Measurements from ENCODE around the gene ELAVL4. TPM values are rescaled to one million over a fixed set of nuclear protein-coding genes. Genes with fewer than 3 reads are reported as not detected.

Gene ELAVL4
- total RNA-seq, 1 experiment from 2014 or later: not detected

- H3K4me1 Mint-ChIP-seq (ENCODE audit: low read depth, unreplicated experiment): no peaks in the 10 kb centered on the region
- no peak overlapping the region for H3K4me3 Mint-ChIP-seq (ENCODE audit: unreplicated experiment)
- TF ChIP-seq, protein P1, sequence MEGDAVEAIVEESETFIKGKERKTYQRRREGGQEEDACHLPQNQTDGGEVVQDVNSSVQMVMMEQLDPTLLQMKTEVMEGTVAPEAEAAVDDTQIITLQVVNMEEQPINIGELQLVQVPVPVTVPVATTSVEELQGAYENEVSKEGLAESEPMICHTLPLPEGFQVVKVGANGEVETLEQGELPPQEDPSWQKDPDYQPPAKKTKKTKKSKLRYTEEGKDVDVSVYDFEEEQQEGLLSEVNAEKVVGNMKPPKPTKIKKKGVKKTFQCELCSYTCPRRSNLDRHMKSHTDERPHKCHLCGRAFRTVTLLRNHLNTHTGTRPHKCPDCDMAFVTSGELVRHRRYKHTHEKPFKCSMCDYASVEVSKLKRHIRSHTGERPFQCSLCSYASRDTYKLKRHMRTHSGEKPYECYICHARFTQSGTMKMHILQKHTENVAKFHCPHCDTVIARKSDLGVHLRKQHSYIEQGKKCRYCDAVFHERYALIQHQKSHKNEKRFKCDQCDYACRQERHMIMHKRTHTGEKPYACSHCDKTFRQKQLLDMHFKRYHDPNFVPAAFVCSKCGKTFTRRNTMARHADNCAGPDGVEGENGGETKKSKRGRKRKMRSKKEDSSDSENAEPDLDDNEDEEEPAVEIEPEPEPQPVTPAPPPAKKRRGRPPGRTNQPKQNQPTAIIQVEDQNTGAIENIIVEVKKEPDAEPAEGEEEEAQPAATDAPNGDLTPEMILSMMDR (IDR thresholded peaks at IDR 0.05; ENCODE audit: insufficient read depth in 1 of 2, low read depth in 1 of 2, low read length in 1 of 2, severe bottlenecking in 1 of 2, unreplicated experiment in 1 of 2): no peak
- Histone ChIP-seq H3K36me3 (ENCODE audit: control insufficient read depth, insufficient read depth, low read length) (no peaks in the 10 kb centered on the region), H3K4me3 (ENCODE audit: low read depth, low read length) (no peak overlapping the region), H3K27me3 (replicated peaks; ENCODE audit: control insufficient read depth, insufficient read depth, low read length) (no peaks in the 10 kb centered on the region), H3K9me3 (no peaks in the 10 kb centered on the region), H3K4me1 (no peaks in the 10 kb centered on the region)
- no peak overlapping the region for H3K27ac Mint-ChIP-seq (ENCODE audit: unreplicated experiment)
- peaks cover 20% of the 10 kb centered on the region for H3K27me3 Mint-ChIP-seq (ENCODE audit: insufficient read depth, unreplicated experiment)
- ChIA-PET POLR2A (no interaction called here), CTCF (no interaction called here)
- no TSS peak for BruUV-seq (replicated peaks)
- no peaks in the 10 kb centered on the region for H3K9me3 Mint-ChIP-seq (ENCODE audit: unreplicated experiment)
- no peaks in the 10 kb centered on the region for H3K36me3 Mint-ChIP-seq (ENCODE audit: insufficient read depth, unreplicated experiment)
- intact Hi-C loops (cut with micrococcal nuclease; ENCODE audit: unreplicated experiment): no loop called here
- no peak for DNase-seq
Observed at GRCh38 chr1:50156241-50157010, 47.7 kb downstream of the ELAVL4 start.

- no peaks in the 10 kb centered on the region for H3K4me1 Mint-ChIP-seq (ENCODE audit: low read depth, unreplicated experiment)
- ChIA-PET POLR2A (no interaction called here), CTCF (no interaction called here)
- no peaks in the 10 kb centered on the region for H3K36me3 Mint-ChIP-seq (ENCODE audit: insufficient read depth, unreplicated experiment)
- no peak for DNase-seq
- no TSS peak for BruUV-seq (replicated peaks)
- Histone ChIP-seq H3K4me1 (no peaks in the 10 kb centered on the region), H3K27me3 (replicated peaks; ENCODE audit: control insufficient read depth, insufficient read depth, low read length) (no peaks in the 10 kb centered on the region), H3K4me3 (ENCODE audit: low read depth, low read length) (no peak overlapping the region), H3K9me3 (no peaks in the 10 kb centered on the region), H3K36me3 (ENCODE audit: control insufficient read depth, insufficient read depth, low read length) (no peaks in the 10 kb centered on the region)
- H3K9me3 Mint-ChIP-seq (ENCODE audit: unreplicated experiment): no peaks in the 10 kb centered on the region
- TF ChIP-seq, protein P1 (IDR thresholded peaks at IDR 0.05; ENCODE audit: insufficient read depth in 1 of 2, low read depth in 1 of 2, low read length in 1 of 2, severe bottlenecking in 1 of 2, unreplicated experiment in 1 of 2): no peak
- intact Hi-C loops (cut with micrococcal nuclease; ENCODE audit: unreplicated experiment): no loop called here
- peaks cover 16% of the 10 kb centered on the region for H3K27me3 Mint-ChIP-seq (ENCODE audit: insufficient read depth, unreplicated experiment)
- no peak overlapping the region for H3K27ac Mint-ChIP-seq (ENCODE audit: unreplicated experiment)
- H3K4me3 Mint-ChIP-seq (ENCODE audit: unreplicated experiment): no peak overlapping the region
Observed at GRCh38 chr1:50157306-50157941, 48.7 kb downstream of the ELAVL4 start.

- Histone ChIP-seq H3K36me3 (ENCODE audit: control insufficient read depth, insufficient read depth, low read length) (no peaks in the 10 kb centered on the region), H3K4me1 (no peaks in the 10 kb centered on the region), H3K4me3 (ENCODE audit: low read depth, low read length) (no peak overlapping the region), H3K9me3 (no peaks in the 10 kb centered on the region), H3K27me3 (replicated peaks; ENCODE audit: control insufficient read depth, insufficient read depth, low read length) (no peaks in the 10 kb centered on the region)
- ChIA-PET CTCF (no interaction called here), POLR2A (no interaction called here)
- no peaks in the 10 kb centered on the region for H3K9me3 Mint-ChIP-seq (ENCODE audit: unreplicated experiment)
- peaks cover 13% of the 10 kb centered on the region for H3K27me3 Mint-ChIP-seq (ENCODE audit: insufficient read depth, unreplicated experiment)
- H3K4me1 Mint-ChIP-seq (ENCODE audit: low read depth, unreplicated experiment): no peaks in the 10 kb centered on the region
- intact Hi-C loops (cut with micrococcal nuclease; ENCODE audit: unreplicated experiment): no loop called here
- no peak overlapping the region for H3K4me3 Mint-ChIP-seq (ENCODE audit: unreplicated experiment)
- H3K27ac Mint-ChIP-seq (ENCODE audit: unreplicated experiment): no peak overlapping the region
- TF ChIP-seq, protein P1 (IDR thresholded peaks at IDR 0.05; ENCODE audit: insufficient read depth in 1 of 2, low read depth in 1 of 2, low read length in 1 of 2, severe bottlenecking in 1 of 2, unreplicated experiment in 1 of 2): no peak
- no peaks in the 10 kb centered on the region for H3K36me3 Mint-ChIP-seq (ENCODE audit: insufficient read depth, unreplicated experiment)
- no peak for DNase-seq
- BruUV-seq (replicated peaks): no TSS peak
Observed at GRCh38 chr1:50158421-50158820, 49.7 kb downstream of the ELAVL4 start.
